T-helper 1 cell treated with Interleukin-12 subunit alpha and Interleukin-12 subunit beta and Interleukin-4 antibody, amounts not matched to agents 30 μg/mL and 1 μg/mL, for 36 hours (primary cell): ENCODE measurements around the gene TMEM252.

Source experiments
- H3K27ac Mint-ChIP-seq: one replicate; pipeline ENCODE4 v1.8.0; 2021; ENCODE audit warnings: mild to moderate bottlenecking, mixed read lengths
- H3K27me3 Mint-ChIP-seq: one replicate; pipeline ENCODE4 v1.8.0; 2021; ENCODE audit warnings: low read depth, mixed read lengths
- H3K36me3 Mint-ChIP-seq: one replicate; pipeline ENCODE4 v1.8.0; 2021; ENCODE audit warnings: low read depth, mixed read lengths
- H3K4me1 Mint-ChIP-seq: one replicate; pipeline ENCODE4 v1.8.0; 2021; ENCODE audit warnings: low read depth, mixed read lengths
- H3K4me3 Mint-ChIP-seq: one replicate; pipeline ENCODE4 v1.8.0; 2021; ENCODE audit warnings: mild to moderate bottlenecking, moderate library complexity, mixed read lengths
- H3K9me3 Mint-ChIP-seq: one replicate; pipeline ENCODE4 v1.8.0; 2021; ENCODE audit warnings: mixed read lengths

The TMEM252 gene

DNA sequence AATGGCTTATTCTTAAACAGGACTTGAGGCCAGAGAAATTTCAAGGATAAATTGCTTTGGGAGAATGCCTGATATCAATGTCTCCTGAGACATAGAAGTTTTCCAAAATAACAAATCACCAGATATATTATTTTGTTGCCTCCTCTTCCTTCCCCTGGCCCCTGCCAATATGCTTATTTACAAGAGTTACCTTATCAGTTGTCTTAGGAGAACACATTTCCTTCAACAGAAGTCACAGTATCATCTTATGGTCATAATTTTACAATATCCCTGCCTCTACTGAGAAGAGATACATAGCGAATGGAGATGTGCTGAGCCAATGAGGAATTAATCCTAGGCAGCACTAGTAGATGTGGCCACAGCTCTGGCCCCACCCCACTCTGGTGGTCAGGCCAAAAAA is 43.1 kb downstream of the TMEM252 start:
- Mint-ChIP-seq H3K27me3 (peaks cover 9% of the 10 kb centered on the region), H3K4me1 (peaks cover 2% of the 10 kb centered on the region), H3K4me3 (no peak overlapping the region), H3K36me3 (no peaks in the 10 kb centered on the region), H3K9me3 (no peaks in the 10 kb centered on the region), H3K27ac (no peak overlapping the region)

GRCh38 chr9:68496356-68496755 is 44.3 kb downstream of the TMEM252 start:
- peaks cover 9% of the 10 kb centered on the region for H3K27me3 Mint-ChIP-seq
- no peaks in the 10 kb centered on the region for H3K9me3 Mint-ChIP-seq
- no peak overlapping the region for H3K27ac Mint-ChIP-seq
- no peak overlapping the region for H3K4me3 Mint-ChIP-seq
- H3K36me3 Mint-ChIP-seq = no peaks in the 10 kb centered on the region
- peaks cover 2% of the 10 kb centered on the region for H3K4me1 Mint-ChIP-seq

GRCh38 chr9:68495247-68495646 is 45.4 kb downstream of the TMEM252 start:
- peaks cover 2% of the 10 kb centered on the region for H3K4me1 Mint-ChIP-seq
- no peak overlapping the region for H3K4me3 Mint-ChIP-seq
- no peaks in the 10 kb centered on the region for H3K36me3 Mint-ChIP-seq
- H3K27me3 Mint-ChIP-seq = peaks cover 9% of the 10 kb centered on the region
- H3K9me3 Mint-ChIP-seq = no peaks in the 10 kb centered on the region
- H3K27ac Mint-ChIP-seq = no peak overlapping the region

DNA sequence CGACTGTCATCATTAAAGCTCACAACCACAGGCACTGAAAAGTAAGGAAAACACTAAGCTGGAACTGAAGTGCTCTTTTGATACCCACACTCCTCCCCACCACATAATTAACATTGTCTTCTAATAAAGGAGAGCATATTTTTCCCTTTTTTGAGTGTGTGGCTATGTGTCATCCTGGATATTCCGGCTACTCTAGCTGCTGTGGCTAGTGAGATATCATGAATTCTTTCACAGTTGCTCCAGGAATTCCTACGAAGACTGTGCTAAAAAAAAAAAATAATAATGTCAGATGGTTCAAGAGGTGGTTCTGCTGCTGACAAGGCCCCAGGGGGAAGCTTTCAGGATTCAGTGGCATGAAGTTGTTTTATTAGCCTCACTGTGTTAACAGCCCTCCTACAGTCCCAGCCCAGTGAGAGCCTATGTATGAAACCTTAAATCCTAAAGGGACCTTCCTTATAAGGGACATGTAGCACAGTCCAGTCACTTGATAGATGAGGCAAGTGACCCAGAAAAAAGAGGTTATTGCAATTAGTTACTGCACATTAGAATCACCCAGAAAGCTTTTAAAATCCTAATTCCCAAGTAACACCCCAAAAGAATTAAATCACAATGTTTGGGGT is 46.6 kb downstream of the TMEM252 start:
- H3K36me3 Mint-ChIP-seq = no peaks in the 10 kb centered on the region
- H3K27me3 Mint-ChIP-seq = peaks cover 9% of the 10 kb centered on the region
- no peak overlapping the region for H3K4me3 Mint-ChIP-seq
- H3K27ac Mint-ChIP-seq = no peak overlapping the region
- no peaks in the 10 kb centered on the region for H3K9me3 Mint-ChIP-seq
- peaks cover 2% of the 10 kb centered on the region for H3K4me1 Mint-ChIP-seq

DNA sequence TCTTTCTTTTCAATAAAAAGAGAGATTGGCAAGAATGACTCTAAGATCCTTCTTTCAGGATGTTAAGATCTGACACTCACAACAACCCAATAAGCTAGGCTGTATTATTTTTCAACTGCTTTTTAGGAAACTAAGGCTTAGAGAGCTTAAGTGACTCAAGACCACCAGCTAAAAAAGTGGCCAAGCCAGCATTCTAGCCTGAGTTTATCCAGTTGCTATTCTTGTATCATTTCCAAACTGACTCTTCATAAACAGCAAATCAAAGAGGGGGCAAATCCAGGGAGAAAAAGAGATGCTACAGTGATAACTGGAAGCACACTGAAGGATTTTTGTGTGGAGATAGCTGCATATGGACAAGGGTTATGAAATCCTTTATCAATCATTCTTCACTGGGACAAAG is 47.1 kb downstream of the TMEM252 start:
- H3K4me1 Mint-ChIP-seq = no peaks in the 10 kb centered on the region
- peaks cover 9% of the 10 kb centered on the region for H3K27me3 Mint-ChIP-seq
- no peaks in the 10 kb centered on the region for H3K9me3 Mint-ChIP-seq
- H3K27ac Mint-ChIP-seq = no peak overlapping the region
- H3K36me3 Mint-ChIP-seq = no peaks in the 10 kb centered on the region
- no peak overlapping the region for H3K4me3 Mint-ChIP-seq

- Mint-ChIP-seq H3K36me3 (no peaks in the 10 kb centered on the region), H3K27ac (no peak overlapping the region), H3K4me3 (no peak overlapping the region), H3K9me3 (no peaks in the 10 kb centered on the region), H3K4me1 (no peaks in the 10 kb centered on the region), H3K27me3 (peaks cover 9% of the 10 kb centered on the region)
These were observed 47.9 kb downstream of the TMEM252 start for GRCh38 chr9:68492806-68493205.

GRCh38 chr9:68489646-68490045 is 51.0 kb downstream of the TMEM252 start:
- Mint-ChIP-seq H3K4me3 (no peak overlapping the region), H3K4me1 (no peaks in the 10 kb centered on the region), H3K27ac (no peak overlapping the region), H3K27me3 (peaks cover 9% of the 10 kb centered on the region), H3K9me3 (no peaks in the 10 kb centered on the region), H3K36me3 (no peaks in the 10 kb centered on the region)

GRCh38 chr9:68488126-68488525 is 52.6 kb downstream of the TMEM252 start:
- Mint-ChIP-seq H3K27ac (no peak overlapping the region), H3K9me3 (no peaks in the 10 kb centered on the region), H3K36me3 (no peaks in the 10 kb centered on the region), H3K27me3 (peaks cover 9% of the 10 kb centered on the region), H3K4me1 (no peaks in the 10 kb centered on the region), H3K4me3 (no peak overlapping the region)
